ENCODE data around the gene RPN2.

GRCh38 chr20:37193821-37194220, 14.7 kb downstream of the RPN2 start:
- TF ChIP-seq CTCF (conservative IDR thresholded peaks at IDR 0.05; ENCODE audit: low read depth, low read length) (no peak), EZH2 (IDR thresholded peaks at IDR 0.05; ENCODE audit: borderline replicate concordance, low read depth, low read length, poor library complexity, severe bottlenecking) (no peak)
